GM19193 (cell line): ENCODE data around the gene TPRN.
A peak's percentile ranks its signal among the peaks of the same experiment; 100 is the strongest.

Experiments used
- POLR2A ChIP-seq: IDR thresholded peaks from 4 replicates; pipeline ENCODE4 v1.6.1; 2011; ENCODE audit not compliant: insufficient read depth, insufficient read length; ENCODE audit errors: extremely low read depth

TPRN gene

GRCh38 chr9:137229903-137230704 is 29.6 kb upstream of the TPRN start:
- TF ChIP-seq POLR2A = no peak

GRCh38 chr9:137228968-137229896 is 28.7 kb upstream of the TPRN start:
- TF ChIP-seq POLR2A = no peak

- no peak for TF ChIP-seq POLR2A
Measured at GRCh38 chr9:137228506-137228967, 28.0 kb upstream of the TPRN start.

- no peak for TF ChIP-seq POLR2A
Measured at GRCh38 chr9:137227853-137228505, 27.4 kb upstream of the TPRN start.

- TF ChIP-seq POLR2A = no peak
Measured at GRCh38 chr9:137227054-137227852, 26.7 kb upstream of the TPRN start, which contains the start of gene RNF224. RNF224 (plus strand) TSS chr9:137227502; CDS start chr9:137228336, 834 bp downstream.

- no peak for TF ChIP-seq POLR2A
Measured at GRCh38 chr9:137226338-137227053, 26.0 kb upstream of the TPRN start.

- no peak for TF ChIP-seq POLR2A
Measured at GRCh38 chr9:137225699-137226331, 25.3 kb upstream of the TPRN start.

GRCh38 chr9:137224830-137225694 is 24.5 kb upstream of the TPRN start, which contains the start of gene CYSRT1:
CYSRT1 (plus strand) TSS chr9:137225174; CDS start chr9:137225622, 448 bp downstream.
- no peak for TF ChIP-seq POLR2A

GRCh38 chr9:137223078-137223970 is 22.8 kb upstream of the TPRN start:
- peak; percentile 83 for TF ChIP-seq POLR2A

- no peak for TF ChIP-seq POLR2A
Measured at GRCh38 chr9:137222190-137223077, 21.9 kb upstream of the TPRN start, which contains the start of gene RNF208. RNF208 (minus strand) TSS chr9:137222240; CDS start chr9:137221212, 1,028 bp downstream.
